ENCODE measurements around the gene SLCO3A1. TPM values are rescaled to one million over a fixed set of nuclear protein-coding genes. Genes with fewer than 3 reads are reported as not detected.
"Not testable (repeated sequence)": the region's sequence is repeated elsewhere in the genome, so short reads cannot be mapped to it uniquely, and the experiment has no call there.

The SLCO3A1 gene
- total RNA-seq, 1 experiment from 2014 or later: 37.8 TPM

DNA sequence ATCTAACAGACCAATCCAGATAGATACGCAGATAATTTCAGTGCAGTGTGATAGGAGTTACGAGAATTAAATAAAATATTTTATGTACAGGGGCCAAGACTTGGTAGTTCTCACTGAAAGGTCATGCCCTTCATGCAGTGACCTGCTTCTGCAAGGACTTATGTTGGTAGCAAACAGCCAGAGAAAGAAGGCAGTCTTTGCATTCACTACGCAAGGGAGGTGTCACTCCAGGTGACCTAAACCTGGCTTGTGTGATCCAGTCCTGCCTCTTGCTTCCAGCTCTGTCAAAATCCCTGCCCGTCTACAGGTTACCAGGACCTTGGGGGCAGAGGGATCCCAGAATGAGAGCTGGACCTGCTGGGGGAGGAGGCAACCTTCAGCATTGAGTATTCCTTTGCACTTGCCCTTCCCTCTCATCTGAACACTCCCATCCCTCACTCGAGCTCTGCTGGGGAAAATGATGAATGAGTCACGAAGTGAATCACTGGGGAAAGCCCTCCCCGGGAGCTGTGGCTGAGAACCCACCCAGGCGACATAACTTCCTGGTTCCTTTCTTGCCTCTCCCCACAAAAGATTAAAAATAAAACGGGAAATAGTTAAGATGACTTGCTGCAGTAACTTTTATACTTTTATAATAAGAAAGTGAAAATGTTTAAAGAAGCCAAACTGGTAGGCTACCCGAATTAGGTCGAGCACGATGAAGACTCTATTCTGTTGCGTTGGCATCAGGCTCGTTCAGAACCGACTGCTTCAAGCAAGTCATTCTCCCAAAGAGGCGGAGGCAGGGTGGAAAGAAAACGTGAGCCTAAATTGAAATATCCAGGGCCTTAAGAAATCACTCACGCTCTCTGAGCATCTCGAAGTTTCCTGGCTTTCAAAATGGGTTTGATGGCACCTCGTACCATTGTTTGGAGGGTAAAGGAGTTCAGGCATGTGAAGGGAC is 216.1 kb downstream of the SLCO3A1 start:
- peak overlapping the region; percentile 96 for H3K27ac ChIP-seq
- peak overlapping the region; percentile 83 for H3K4me2 ChIP-seq
- DNase-seq: peak; percentile 81 to 92
- H3K79me2 ChIP-seq (ENCODE audit: low read depth): peaks cover 40% of the 10 kb centered on the region
- TF ChIP-seq EZH2 (IDR thresholded peaks at IDR 0.05; ENCODE audit: low read depth) (no peak), CTCF (conservative IDR thresholded peaks at IDR 0.05) (no peak)
- no peaks in the 10 kb centered on the region for H3K9me2 ChIP-seq (ENCODE audit: insufficient read depth)
- H3K4me1 ChIP-seq (replicated peaks; ENCODE audit: insufficient read depth): peaks cover 38% of the 10 kb centered on the region
- no peaks in the 10 kb centered on the region for H3K9me3 ChIP-seq (ENCODE audit: insufficient read depth, low read depth)
- H3F3A ChIP-seq (ENCODE audit: insufficient read depth, low read depth): peaks cover 11% of the 10 kb centered on the region
- ChIA-PET CTCF (interaction anchor here (0.8 to 0.9 kb wide), 2 partner anchors 122 to 215 kb away, joined by 3 to 5 read pairs; no protein-coding TSS in a partner anchor), POLR2A (ENCODE audit: unreplicated experiment) (interaction anchor here (0.5 to 0.8 kb wide), 4 partner anchors 27 to 1075 kb away, joined by 3 to 5 read pairs (median 4); partner anchors contain the start of gene PRC1)
- BruUV-seq (replicated peaks): TSS peak; percentile 97
- H3K4me3 ChIP-seq: peak overlapping the region; percentile 51; the same call in 1 of the 2 replicates
- H4K20me1 ChIP-seq (ENCODE audit: insufficient read depth): no peaks in the 10 kb centered on the region
- H3K36me3 ChIP-seq (ENCODE audit: low read depth): no peaks in the 10 kb centered on the region
- intact Hi-C loops (cut with micrococcal nuclease; ENCODE audit: unreplicated experiment): loop anchor here (1.0 kb wide), 1 partner anchor 126 kb away; no protein-coding TSS in a partner anchor
- no peaks in the 10 kb centered on the region for H3K27me3 ChIP-seq (ENCODE audit: insufficient read depth, low read depth)
- peak overlapping the region; percentile 67 for H2AFZ ChIP-seq

DNA sequence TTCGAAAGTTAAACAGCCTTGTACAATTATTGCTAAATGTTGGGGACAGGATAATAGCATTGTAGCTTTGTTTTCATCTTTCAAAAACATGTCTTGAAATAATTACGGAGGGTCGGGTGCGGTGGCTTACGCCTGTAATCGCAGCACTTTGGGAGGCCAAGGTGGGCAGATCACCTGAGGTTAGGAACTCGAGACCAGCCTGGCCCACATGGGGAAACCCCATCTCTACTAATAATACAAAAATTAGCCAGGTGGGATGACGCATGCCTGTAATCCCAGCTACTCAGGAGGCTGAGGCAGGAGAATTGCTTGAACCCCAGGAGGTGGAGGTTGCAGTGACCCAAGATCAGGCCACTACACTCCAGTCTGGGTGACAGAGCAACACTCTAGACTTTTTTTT is 216.7 kb downstream of the SLCO3A1 start:
- Histone ChIP-seq H3F3A (ENCODE audit: insufficient read depth, low read depth) (peaks cover 11% of the 10 kb centered on the region), H3K4me2 (peak overlapping the region; percentile 83), H3K4me1 (replicated peaks; ENCODE audit: insufficient read depth) (peaks cover 38% of the 10 kb centered on the region), H3K27ac (peak overlapping the region; percentile 96), H3K79me2 (ENCODE audit: low read depth) (peaks cover 41% of the 10 kb centered on the region), H3K4me3 (peak overlapping the region; percentile 51; the same call in 1 of the 2 replicates), H2AFZ (peak overlapping the region; percentile 67; the same call in 1 of the 2 replicates)
- CTCF ChIA-PET: interaction anchor here (0.9 kb wide), 1 partner anchor 216 kb away, joined by 5 read pairs; no protein-coding TSS in a partner anchor
- intact Hi-C loops (cut with micrococcal nuclease; ENCODE audit: unreplicated experiment); POLR2A ChIA-PET (ENCODE audit: unreplicated experiment); DNase-seq; H3K9me3 ChIP-seq (ENCODE audit: insufficient read depth, low read depth); BruUV-seq (replicated peaks); H3K9me2 ChIP-seq (ENCODE audit: insufficient read depth); H4K20me1 ChIP-seq (ENCODE audit: insufficient read depth); H3K36me3 ChIP-seq (ENCODE audit: low read depth); H3K27me3 ChIP-seq (ENCODE audit: insufficient read depth, low read depth): not testable (repeated sequence)

GRCh38 chr15:92071045-92071634 is 217.6 kb downstream of the SLCO3A1 start:
- POLR2A ChIA-PET (ENCODE audit: unreplicated experiment): no interaction called here
- no peak for DNase-seq
- Histone ChIP-seq H2AFZ (no peak overlapping the region), H3K79me2 (ENCODE audit: low read depth) (peaks cover 47% of the 10 kb centered on the region), H3K4me2 (no peak overlapping the region), H3K27me3 (ENCODE audit: insufficient read depth, low read depth) (no peaks in the 10 kb centered on the region), H3K4me3 (no peak overlapping the region), H3K9me3 (ENCODE audit: insufficient read depth, low read depth) (no peaks in the 10 kb centered on the region), H3K9me2 (ENCODE audit: insufficient read depth) (no peaks in the 10 kb centered on the region), H4K20me1 (ENCODE audit: insufficient read depth) (no peaks in the 10 kb centered on the region), H3K36me3 (ENCODE audit: low read depth) (no peaks in the 10 kb centered on the region), H3F3A (ENCODE audit: insufficient read depth, low read depth) (peaks cover 11% of the 10 kb centered on the region), H3K27ac (peak overlapping the region; percentile 96; the same call in 1 of the 2 replicates), H3K4me1 (replicated peaks; ENCODE audit: insufficient read depth) (peaks cover 38% of the 10 kb centered on the region)
- no TSS peak for BruUV-seq (replicated peaks)
- intact Hi-C loops (cut with micrococcal nuclease; ENCODE audit: unreplicated experiment): no loop called here
- CTCF ChIA-PET: no interaction called here
- TF ChIP-seq EZH2 (IDR thresholded peaks at IDR 0.05; ENCODE audit: low read depth) (no peak), CTCF (conservative IDR thresholded peaks at IDR 0.05) (no peak)

Data from PC-9 (cell line).